Myocyte (in vitro differentiated cells): ENCODE data around the gene PPP1R15A. TPM values are rescaled to one million over a fixed set of nuclear protein-coding genes. Genes with fewer than 3 reads are reported as not detected.
"Not testable (repeated sequence)": the region's sequence is repeated elsewhere in the genome, so short reads cannot be mapped to it uniquely, and the experiment has no call there.

Experiments
- DNase-seq: peaks from one replicate; pipeline ENCODE4 v3.0.0-alpha.2; 2012; ENCODE audit warnings: low read depth
- total RNA-seq: library from RNA; depleted of rRNA; stranded (reverse); fragments of >200 nt; gene quantifications from 2 replicates; pipeline ENCODE4 v1.2.3, GENCODE V29; 2014

The PPP1R15A gene
- total RNA-seq, 1 donor from 2014 or later: 81.7 TPM

DNA sequence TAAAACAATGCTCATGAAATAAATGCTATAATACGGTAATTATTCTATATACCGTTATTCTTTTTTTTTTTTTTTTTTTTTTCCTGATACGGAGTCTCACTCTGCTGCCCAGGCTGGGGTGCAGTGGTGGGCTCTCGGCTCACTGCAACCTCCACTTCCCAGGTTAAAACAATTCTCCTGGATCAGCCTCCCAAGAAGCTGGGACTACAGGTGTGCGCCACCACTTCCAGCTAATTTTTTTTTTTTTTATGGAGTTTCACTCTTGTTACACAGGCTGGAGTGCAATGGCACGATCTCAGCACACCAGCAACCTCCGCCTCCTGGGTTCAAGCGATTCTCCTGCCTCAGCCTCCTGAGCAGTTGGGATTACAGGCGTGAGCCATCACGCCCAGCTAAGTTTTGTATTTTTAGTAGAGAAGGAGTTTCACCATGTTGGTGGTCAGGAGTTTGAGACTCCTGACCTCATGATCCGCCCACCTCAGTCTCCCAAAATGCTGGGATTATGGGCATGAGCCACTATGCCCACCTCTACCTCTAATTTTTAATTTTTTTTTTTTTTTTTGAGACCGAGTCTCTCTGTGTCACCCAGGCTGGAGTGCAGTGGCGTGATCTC lies 6.9 kb downstream of the PPP1R15A start:
- no peak for DNase-seq

DNA sequence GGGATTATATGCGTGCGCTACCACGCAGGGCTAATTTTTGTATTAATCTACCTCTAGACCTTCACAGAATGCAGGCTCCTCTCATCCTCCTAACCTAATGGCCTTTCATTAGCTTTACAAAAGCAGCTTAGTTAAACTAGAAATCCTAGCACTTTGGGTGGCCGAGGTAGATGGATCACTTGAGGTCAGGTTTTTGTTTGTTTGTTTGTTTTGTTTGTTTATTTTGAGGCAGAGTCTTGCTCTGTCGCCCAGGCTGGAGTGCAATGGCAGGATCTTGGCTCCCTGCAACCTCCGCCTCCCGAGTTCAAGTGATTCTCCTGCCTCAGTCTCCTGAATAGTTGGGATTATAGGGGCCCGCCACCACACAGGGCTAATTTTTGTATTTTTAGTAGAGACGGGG lies 7.5 kb downstream of the PPP1R15A start:
- not testable (repeated sequence) for DNase-seq

DNA sequence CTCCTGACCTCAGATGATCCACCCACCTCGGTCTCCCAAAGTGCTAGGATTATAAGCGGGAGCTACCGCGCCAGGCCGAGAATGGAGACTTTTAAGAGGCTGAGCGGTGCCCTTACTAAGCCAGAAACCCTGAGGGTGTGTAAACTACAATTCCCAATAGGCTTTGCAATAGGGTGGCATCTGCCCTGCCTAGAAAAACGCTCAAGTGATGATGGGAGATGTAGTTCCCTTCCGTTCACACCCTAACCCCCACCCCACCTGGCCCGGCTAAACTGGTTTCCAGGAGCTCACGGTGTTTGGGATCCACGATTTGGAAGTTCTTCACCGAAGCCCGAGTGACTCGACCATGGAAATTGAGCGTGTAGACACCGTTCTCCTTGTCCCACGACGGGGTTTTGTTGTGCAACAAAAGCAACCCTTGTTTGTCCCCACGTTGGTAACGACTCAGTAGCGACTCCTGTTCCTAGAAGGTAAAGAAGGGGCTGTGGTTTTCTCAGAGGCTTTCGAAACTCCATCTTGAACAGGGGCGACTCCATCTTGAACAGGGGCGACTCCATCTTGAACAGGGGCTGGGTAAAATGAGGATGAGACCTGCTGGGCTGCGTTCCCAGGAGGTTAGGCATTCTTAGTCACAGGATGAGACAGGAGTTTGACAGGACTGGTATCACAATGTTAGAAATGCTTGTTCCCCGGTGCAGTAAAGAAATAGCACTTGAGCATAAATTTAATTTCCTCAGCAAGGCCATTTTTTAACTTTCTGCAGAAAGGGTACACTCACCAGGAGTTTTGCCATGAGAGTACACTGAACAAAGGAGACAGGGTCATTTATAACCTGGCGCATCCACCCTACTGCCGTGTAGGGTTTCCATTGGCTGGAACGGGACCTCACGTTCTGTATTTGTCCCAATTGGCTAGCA lies 9.8 kb downstream of the PPP1R15A start:
- no peak for DNase-seq

DNA sequence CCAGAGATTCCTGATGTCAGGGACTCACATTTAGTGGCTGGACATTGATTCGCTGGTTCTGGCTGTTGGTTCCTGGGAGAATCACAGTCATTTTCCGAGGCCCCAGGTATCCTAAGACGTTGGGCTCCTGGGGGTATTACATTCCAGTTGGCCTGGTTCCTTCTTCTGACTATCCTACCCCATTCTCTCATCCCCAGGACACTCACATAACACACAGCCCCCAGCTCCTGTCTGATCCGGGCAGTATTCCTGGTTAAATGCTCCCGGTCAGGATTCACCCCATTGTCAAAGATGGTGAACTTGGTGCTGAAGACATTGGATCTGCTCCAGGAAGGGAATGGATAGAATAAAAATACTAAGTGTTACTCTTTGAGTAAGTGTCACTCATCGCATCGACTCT lies 11.5 kb downstream of the PPP1R15A start:
- no peak for DNase-seq

DNA sequence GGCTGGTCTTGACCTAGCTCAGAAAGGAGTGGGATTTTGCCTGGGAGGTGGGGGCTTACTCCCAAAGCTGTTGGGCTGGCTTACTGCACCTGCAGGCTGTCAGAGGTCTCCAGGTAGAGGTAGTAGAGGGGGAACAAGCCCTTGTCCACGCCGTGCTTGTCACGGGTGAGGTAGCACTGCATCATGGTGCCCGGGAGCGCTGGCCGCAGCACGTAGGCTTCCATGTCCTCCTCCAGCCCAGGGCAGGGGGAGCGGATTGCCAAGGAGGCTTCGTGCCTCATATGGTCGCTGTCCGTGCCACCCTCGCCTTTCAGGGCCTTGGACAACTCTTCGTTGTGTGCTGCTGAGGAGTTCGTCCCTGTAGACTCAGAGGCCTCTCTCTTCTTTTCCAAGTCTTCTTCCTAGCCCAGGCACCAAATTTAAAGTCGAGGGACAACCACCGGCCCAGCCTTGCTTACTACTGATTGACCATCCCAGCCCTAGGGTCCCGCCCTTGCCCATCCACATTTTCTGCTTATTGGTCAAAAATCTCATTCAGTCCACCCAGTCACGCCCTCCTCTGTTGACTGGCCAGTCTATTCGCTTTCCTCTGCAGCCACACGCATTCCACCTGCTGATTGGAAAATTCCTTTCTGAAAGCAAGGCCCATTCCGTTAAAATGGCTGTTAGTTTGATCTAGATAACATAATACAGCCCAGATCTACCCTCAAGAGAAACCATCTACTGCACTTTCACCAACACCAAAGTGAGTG lies 15.8 kb downstream of the PPP1R15A start:
- DNase-seq: no peak

DNA sequence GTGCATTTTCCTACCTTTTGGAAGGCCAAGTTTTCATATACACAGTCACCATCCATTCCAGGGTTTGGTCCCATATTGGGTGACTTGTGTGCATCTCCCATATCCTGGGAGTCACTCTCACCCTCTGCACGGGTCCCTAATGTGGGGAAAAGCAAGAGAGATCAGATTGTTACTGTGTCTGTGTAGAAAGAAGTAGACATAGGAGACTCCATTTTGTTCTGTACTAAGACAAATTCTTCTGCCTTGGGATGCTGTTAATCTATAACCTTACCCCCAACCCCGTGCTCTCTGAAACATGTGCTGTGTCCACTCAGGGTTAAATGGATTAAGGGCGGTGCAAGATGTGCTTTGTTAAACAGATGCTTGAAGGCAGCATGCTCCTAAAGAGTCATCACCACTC lies 17.3 kb downstream of the PPP1R15A start:
- not testable (repeated sequence) for DNase-seq

DNA sequence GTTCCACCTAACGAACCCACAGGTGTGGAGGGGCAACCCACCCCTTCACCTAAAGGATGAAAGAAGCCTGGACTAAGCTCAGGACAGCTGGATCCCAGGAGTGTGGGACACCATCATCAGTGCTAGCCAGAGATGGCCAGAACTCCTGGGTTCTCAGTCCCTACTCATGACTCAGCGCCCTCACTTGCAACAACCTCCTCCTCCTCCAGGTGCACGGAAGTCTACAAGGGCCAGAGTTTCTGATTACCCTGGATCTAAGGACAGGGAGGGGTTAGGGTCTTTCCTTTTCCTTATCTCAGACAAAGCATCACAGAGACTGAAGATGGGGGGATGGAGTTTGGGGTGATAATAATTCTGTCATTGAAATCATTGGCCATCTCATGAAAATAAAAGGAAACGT lies 18.3 kb downstream of the PPP1R15A start:
- no peak for DNase-seq

DNA sequence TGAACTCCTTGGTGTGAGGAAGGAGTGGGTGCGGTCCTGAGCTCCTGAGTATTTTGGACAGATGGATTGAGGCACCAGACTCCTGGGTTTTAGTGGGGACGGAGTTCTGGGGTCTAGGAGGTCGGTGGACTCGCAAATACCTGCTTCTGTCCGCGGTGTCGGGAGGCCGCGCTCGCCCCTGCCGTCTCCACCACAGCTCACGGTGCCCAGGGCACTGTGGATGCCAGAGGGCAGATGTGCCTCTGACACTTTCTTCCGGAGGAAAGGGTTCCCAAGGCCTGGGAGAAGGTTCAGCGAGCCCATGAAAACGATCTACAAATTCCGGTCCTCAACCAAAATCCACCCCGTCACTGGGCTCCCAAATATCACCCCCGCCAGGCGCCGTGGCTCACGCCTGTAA lies 23.0 kb downstream of the PPP1R15A start:
- DNase-seq: no peak

DNA sequence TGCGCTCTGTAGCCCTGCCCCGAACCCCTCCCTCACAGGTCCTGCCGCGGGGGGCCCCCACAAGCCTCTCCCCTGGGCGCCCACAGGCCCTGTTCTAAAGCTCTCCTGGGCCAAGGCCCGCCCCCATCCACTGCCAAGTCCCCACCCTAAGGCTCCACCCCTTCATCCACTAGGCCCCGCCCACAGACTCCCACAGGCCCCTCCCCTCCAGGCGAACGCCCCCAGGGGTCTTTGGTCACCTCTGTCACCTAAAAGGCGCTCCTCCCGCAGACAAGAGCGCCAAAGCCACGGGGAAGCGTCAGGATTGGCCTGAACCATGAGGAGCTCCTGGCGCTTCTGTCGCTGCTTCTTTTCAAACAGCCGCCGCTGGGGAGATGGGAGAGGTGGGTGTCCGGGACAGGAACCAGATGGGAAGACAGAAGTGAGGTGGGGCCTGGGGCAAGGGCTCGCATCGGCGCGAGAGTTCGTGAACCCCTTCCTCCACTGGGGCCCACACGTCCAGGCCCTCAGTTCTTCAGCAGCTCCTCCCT lies 24.0 kb downstream of the PPP1R15A start:
- DNase-seq: no peak

DNA sequence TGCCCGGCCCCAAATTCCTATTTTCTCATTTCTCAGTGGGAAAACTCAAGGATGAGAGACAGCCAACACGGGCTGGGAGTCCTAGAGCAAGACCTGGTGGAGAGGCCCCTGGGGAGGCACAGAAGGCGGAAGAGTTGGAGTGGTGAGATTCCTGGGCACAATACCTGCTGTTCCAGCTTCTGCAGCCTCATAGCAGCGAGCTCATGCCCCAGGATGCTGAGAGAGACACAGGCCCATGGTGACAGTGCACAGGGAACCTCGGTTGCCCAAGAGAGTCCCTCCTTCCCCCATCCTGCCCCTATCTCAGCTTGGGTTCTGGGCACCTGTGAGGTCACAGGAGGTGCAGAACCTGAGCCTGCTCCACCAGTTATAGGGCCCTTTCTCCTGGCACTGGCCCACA lies 25.0 kb downstream of the PPP1R15A start:
- no peak for DNase-seq

DNA sequence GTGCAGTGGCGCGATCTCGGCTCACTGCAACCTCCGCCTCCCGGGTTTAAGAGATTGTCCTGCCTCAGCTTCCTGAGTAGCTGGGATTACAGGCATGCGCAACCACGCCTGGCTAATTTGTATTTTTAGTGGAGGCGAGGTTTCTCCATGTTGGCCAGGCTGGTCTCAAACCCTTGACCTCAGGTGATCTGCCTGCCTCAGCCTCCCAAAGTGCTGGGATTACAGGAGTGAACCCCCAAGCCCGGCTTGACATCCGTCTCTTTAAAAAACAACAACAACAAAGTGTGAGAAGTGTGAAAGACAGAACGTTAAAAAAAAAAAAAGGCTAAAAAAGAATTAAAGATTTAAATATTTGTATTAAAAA lies 27.1 kb downstream of the PPP1R15A start:
- not testable (repeated sequence) for DNase-seq

DNA sequence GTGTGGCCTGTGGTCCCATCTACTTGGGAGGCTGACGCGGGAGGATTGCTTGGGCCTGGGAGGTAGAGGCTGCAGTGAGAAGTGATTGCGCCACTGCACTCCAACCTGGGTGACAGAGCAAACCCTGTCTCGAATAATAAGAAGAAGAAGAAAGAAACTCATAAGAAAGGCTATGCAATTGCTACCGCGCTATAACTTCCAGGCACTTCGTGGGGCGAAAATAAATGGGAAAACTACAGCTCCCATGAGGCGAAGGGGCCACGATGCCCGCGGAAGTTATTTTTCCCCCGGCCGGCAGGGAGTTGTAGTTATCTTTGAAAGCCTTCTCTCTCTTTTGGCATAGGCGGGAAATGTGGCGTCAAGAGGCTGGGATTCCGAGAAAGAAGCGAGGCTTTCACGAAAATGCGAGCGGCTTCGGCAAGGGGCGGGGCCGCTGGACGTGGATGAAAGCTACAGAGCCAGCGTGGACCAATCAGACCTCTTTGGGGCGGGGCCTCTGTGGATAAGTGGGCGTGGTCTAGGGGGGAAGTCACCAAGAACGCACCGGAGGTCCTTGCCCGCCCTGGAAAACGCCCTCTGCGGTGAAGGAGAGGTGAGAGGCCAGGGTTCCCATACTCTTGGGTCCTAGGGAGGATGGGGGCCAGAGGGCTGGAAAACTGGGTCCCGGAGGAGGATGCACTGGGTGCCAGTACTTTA lies 27.7 kb downstream of the PPP1R15A start, which contains the start of gene NUCB1:
Gene NUCB1, plus strand, starts transcription at position 532 of the 696 bp plus-strand sequence. CDS start 485 bp downstream, outside the sequence.
- peak; percentile 98 for DNase-seq

DNA sequence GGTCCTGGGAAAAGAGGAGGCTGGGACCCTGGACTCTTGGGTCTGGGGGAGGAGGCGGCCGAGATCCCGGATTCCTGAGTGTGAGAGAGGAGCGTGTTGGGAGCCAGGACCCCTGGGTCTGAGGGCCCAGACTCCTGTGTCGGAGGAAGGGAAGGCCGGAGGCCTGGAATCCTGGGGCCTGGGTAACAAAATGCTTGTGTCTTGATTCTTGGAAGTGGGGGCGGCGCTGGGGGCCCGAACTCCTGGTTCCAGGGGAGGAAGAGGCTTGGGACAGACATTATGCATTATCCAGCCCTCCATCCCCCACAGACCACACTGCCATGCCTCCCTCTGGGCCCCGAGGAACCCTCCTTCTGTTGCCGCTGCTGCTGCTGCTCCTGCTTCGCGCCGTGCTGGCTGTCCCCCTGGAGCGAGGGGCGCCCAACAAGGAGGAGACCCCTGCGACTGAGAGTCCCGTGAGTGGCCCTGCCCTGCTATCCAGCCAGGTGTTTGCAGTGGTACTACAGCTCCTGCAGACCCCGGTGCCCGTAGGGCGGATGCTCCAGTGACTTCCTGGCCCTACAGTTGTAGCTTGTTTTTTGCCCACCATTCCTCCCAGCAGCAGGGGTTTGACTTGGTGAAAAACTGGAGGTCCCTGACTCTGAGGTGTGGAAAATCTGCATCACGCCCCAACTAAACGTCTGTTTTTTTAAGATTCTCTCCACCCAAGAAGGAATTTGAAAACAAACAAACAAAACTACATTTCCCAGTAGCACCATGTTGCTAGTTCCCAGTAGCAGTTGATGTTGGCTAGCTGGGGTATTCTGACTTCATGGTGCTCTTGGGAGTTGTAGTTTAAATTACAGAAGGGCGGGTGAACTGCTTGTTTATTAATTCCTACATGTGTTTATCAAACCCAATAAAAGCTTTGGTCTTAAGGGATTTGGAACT lies 28.5 kb downstream of the PPP1R15A start:
- peak; percentile 26 for DNase-seq

DNA sequence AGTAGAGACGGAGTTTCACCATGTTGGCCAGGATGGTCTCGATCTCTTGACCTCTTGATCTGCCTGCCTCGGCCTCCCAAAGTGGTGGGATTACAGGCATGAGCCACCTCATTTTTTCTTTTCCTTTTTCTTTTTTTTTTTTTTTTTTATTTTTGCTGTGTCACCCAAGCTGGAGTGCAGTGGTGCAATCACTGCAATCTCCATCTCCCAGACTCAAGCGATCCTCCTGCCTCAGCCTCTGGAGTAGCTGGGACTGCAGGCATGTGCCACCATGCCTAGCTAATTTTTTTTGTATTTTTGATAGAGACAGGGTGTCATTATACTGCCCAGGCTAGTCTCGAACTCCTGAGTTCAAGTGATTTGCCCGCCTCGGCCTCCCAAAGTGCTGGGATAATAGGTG lies 30.1 kb downstream of the PPP1R15A start:
- not testable (repeated sequence) for DNase-seq

DNA sequence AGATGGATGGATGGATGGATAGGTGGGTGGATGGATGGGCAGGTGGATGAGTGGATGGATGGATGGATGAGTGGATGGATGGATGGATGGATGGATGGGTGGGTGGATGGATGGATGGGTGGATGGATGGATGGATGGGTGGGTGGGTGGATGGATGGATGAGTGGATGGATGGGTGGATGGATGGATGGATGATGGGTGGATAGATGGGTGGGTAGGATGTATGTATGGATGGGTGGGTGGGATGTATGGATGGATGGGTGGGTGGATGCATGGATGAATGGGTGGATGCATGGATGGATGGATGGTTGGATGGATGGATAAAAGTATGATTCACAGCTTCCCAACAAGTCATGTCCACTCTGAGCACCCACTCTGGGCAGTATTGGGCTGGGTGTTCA lies 31.6 kb downstream of the PPP1R15A start:
- not testable (repeated sequence) for DNase-seq

DNA sequence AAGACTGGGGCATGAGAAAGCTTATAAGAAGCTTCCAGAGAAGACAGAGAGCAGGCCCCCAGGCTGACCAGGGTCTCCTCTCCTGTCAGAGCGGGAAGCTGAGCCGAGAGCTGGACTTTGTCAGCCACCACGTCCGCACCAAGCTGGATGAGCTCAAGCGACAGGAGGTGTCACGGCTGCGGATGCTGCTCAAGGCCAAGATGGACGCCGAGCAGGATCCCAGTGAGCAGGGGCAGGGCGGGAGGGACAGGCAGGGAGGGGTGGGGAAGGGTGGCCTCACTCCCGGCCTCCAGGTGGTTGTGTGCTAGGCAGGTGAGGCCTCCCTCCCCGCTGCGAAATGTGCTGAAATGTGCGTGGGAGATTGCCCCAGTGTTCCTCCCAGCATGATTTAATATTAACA lies 33.4 kb downstream of the PPP1R15A start:
- DNase-seq: no peak

DNA sequence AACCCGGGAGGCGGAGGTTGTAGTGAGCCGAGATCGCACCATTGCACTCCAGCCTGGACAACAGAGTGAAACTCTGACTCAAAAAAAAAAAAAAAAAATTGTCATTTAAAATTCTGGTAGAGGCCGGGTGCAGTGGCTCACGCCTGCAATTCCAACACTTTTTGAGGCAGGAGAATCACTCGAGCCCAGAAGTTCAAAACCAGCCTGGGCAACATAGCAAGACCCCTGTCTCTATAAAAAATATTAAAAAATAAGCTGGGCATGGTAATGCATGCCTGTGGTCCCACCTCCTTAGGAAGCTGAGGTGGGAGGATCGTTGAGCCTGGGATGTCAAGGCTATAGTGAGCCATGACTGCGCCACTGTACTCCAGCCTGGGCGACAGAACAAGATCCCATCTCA lies 34.1 kb downstream of the PPP1R15A start:
- DNase-seq: no peak

DNA sequence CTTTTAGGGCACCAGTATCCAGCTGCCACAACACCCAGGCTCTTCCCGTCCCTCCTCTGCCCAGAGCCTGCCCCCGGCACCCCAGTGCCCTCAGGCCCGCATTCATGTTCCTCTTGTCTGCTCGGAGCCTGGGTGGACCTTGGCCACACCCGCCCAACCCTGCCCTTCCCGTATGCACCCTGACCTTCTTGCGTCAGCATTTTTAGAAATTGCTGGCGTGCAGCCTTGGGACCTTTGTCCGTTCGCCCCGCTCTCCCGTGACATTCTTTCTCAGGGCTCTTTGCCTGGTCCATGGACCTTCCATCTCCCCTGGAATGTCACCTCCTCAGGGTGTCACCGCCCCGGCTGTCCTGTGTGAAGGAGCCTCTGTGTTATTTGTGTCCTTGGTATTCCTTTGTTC lies 35.5 kb downstream of the PPP1R15A start:
- no peak for DNase-seq

DNA sequence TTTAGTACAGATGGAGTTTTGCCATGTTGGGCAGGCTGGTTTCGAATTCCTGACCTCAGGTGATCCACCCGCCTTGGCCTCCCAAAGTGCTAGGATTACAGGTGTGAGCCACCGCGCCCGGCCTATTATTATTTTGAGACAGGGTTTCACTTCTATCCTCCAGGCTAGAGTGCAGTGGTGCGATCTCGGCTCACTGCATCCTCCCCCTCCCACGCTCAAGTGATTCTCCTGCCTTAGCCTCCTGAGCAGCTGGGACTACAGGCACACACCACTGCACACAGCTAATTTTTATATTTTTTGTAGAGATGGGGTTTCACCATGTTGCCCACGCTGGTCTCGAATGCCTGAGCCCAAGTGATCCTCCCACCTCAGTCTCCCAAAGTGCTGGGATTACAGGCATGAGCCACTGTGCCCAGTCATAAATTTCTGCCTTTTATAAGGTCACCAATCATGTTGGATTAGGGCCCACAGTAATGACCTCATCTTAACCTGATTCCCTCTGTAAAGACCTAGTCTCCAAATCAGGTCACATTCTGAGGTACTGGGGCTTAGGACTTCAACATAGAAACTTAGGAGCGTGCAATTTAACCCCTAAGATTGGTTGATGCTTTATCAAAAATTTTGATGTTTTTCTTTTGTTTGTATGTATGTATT lies 37.3 kb downstream of the PPP1R15A start:
- DNase-seq: not testable (repeated sequence)
